Measurements from ENCODE around the gene IFNG-AS1. TPM values are rescaled to one million over a fixed set of nuclear protein-coding genes. Genes with fewer than 3 reads are reported as not detected.

IFNG-AS1 gene
- not detected for polyA plus RNA-seq (2013, experiment 1 of 2)
- polyA plus RNA-seq (2013, experiment 2 of 2): not detected

- WGBS (ENCODE audit: extremely low coverage, insufficient coverage, low lambda C conversion rate): no CpG with 5 or more reads among the region's 7 CpGs
- Histone ChIP-seq H2BK15ac (replicated peaks; ENCODE audit: low read depth) (no peak within 1 kb of the TSS), H3K4ac (ENCODE audit: low read depth, low read length) (no peak within 1 kb of the TSS), H3K36me3 (ENCODE audit: control insufficient read depth, insufficient read depth, low read length) (no peaks in the 10 kb centered on the region), H3K9ac (ENCODE audit: low read length) (no peak within 1 kb of the TSS), H2AK5ac (ENCODE audit: low read length) (no peak within 1 kb of the TSS), H3K79me2 (ENCODE audit: control insufficient read depth, insufficient read depth, low read length) (no peaks in the 10 kb centered on the region), H3K4me3 (ENCODE audit: low read length) (no peak within 1 kb of the TSS), H3K56ac (ENCODE audit: low read length) (no peak within 1 kb of the TSS), H3K4me2 (ENCODE audit: low read length) (no peak within 1 kb of the TSS), H2BK5ac (ENCODE audit: low read length) (no peak within 1 kb of the TSS), H4K5ac (ENCODE audit: low read length) (no peak within 1 kb of the TSS), H2BK120ac (ENCODE audit: low read depth, low read length) (no peak within 1 kb of the TSS), H3K27ac (ENCODE audit: low read depth, low read length) (no peak within 1 kb of the TSS), H3K4me1 (ENCODE audit: control insufficient read depth, low read depth, low read length) (no peaks in the 10 kb centered on the region), H3K27me3 (ENCODE audit: insufficient read depth, low read length, poor library complexity) (no peaks in the 10 kb centered on the region), H3K23ac (ENCODE audit: low read length) (no peak within 1 kb of the TSS), H3K79me1 (ENCODE audit: low read length) (no peaks in the 10 kb centered on the region), H4K8ac (ENCODE audit: low read depth, low read length) (no peak within 1 kb of the TSS), H3K18ac (ENCODE audit: low read length) (no peak within 1 kb of the TSS)
- no peak for DNase-seq
These were observed at the start of gene IFNG-AS1 for GRCh38 chr12:67989184-67989920. Gene IFNG-AS1 (plus strand): TSS chr12:67989447.

DNA sequence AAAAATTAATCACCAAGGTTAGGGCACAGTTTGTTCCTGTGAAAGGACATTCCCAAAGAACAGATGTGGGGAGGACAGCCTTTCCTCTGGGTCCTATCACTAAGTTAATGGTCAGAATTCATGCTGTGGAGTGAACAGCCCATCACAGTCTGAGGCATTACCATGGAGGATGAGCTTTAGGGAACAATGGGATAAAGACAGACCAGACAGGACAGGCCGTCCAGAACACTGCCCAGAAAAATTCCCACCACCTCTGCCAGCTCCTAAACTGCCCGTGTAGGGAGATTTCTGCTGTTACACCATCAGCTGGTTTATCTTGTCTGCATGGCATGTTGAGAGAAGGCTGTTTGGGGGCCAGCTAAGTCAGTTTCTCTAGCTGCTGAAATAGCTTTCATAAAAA, 49.6 kb upstream of the IFNG-AS1 start:
- Histone ChIP-seq H3K27ac (ENCODE audit: low read depth, low read length) (no peak overlapping the region), H3K18ac (ENCODE audit: low read length) (no peak overlapping the region)
- WGBS (ENCODE audit: extremely low coverage, insufficient coverage, low lambda C conversion rate): no CpG with 5 or more reads among the region's 2 CpGs

GRCh38 chr12:67940780-67941243, 48.4 kb upstream of the IFNG-AS1 start:
- no peak overlapping the region for H2BK5ac ChIP-seq (ENCODE audit: low read length)
- no peaks in the 10 kb centered on the region for H3K36me3 ChIP-seq (ENCODE audit: control insufficient read depth, insufficient read depth, low read length)
- no peak overlapping the region for H2BK15ac ChIP-seq (replicated peaks; ENCODE audit: low read depth)
- no peak overlapping the region for H3K9ac ChIP-seq (ENCODE audit: low read length)
- H4K5ac ChIP-seq (ENCODE audit: low read length): no peak overlapping the region
- no CpG with 5 or more reads among the region's 3 CpGs for WGBS (ENCODE audit: extremely low coverage, insufficient coverage, low lambda C conversion rate)
- no peaks in the 10 kb centered on the region for H3K79me1 ChIP-seq (ENCODE audit: low read length)
- no peak overlapping the region for H4K8ac ChIP-seq (ENCODE audit: low read depth, low read length)
- no peak overlapping the region for H3K4me3 ChIP-seq (ENCODE audit: low read length)
- no peak overlapping the region for H3K4ac ChIP-seq (ENCODE audit: low read depth, low read length)
- H2BK120ac ChIP-seq (ENCODE audit: low read depth, low read length): no peak overlapping the region
- H3K4me2 ChIP-seq (ENCODE audit: low read length): no peak overlapping the region
- no peak overlapping the region for H3K23ac ChIP-seq (ENCODE audit: low read length)
- no peaks in the 10 kb centered on the region for H3K27me3 ChIP-seq (ENCODE audit: insufficient read depth, low read length, poor library complexity)
- H3K18ac ChIP-seq (ENCODE audit: low read length): no peak overlapping the region
- H3K27ac ChIP-seq (ENCODE audit: low read depth, low read length): peak overlapping the region; percentile 34
- DNase-seq: peak; percentile 95
- no peaks in the 10 kb centered on the region for H3K79me2 ChIP-seq (ENCODE audit: control insufficient read depth, insufficient read depth, low read length)
- peak overlapping the region; percentile 31 for H3K56ac ChIP-seq (ENCODE audit: low read length)
- H3K4me1 ChIP-seq (ENCODE audit: control insufficient read depth, low read depth, low read length): peaks cover 5% of the 10 kb centered on the region
- no peak overlapping the region for H2AK5ac ChIP-seq (ENCODE audit: low read length)

More for the DNA sequence above, 49.6 kb upstream of the IFNG-AS1 start:
- Histone ChIP-seq H4K8ac (ENCODE audit: low read depth, low read length) (no peak overlapping the region), H3K79me1 (ENCODE audit: low read length) (no peaks in the 10 kb centered on the region), H3K4me1 (ENCODE audit: control insufficient read depth, low read depth, low read length) (peaks cover 5% of the 10 kb centered on the region), H3K36me3 (ENCODE audit: control insufficient read depth, insufficient read depth, low read length) (no peaks in the 10 kb centered on the region), H3K79me2 (ENCODE audit: control insufficient read depth, insufficient read depth, low read length) (no peaks in the 10 kb centered on the region), H3K4me2 (ENCODE audit: low read length) (no peak overlapping the region), H2BK120ac (ENCODE audit: low read depth, low read length) (no peak overlapping the region), H3K9ac (ENCODE audit: low read length) (no peak overlapping the region), H3K4ac (ENCODE audit: low read depth, low read length) (no peak overlapping the region), H3K56ac (ENCODE audit: low read length) (no peak overlapping the region), H2AK5ac (ENCODE audit: low read length) (no peak overlapping the region), H2BK5ac (ENCODE audit: low read length) (no peak overlapping the region), H3K23ac (ENCODE audit: low read length) (no peak overlapping the region), H3K4me3 (ENCODE audit: low read length) (no peak overlapping the region), H4K5ac (ENCODE audit: low read length) (no peak overlapping the region), H3K27me3 (ENCODE audit: insufficient read depth, low read length, poor library complexity) (no peaks in the 10 kb centered on the region), H2BK15ac (replicated peaks; ENCODE audit: low read depth) (no peak overlapping the region)
- DNase-seq: no peak

DNA sequence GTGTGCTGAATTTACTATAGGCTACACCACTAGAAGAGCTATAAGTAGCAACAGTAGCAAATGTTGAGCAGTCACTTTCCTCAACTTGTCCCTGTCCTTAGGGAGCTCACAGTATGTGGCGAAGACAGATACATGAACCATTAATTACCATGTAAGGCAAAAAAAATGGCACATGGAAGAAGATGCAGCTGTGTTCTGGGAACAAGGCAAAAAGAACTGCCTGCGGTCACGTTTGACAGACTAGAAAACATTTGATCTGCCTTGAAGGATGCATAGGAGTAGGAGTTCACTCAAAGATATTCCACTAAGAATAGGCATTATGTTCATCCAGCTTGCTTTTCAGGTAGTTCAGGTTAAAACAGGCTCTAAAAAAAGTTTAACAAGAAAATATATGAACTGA, 46.5 kb upstream of the IFNG-AS1 start:
- Histone ChIP-seq H2AK5ac (ENCODE audit: low read length) (no peak overlapping the region), H2BK15ac (replicated peaks; ENCODE audit: low read depth) (no peak overlapping the region), H3K56ac (ENCODE audit: low read length) (no peak overlapping the region), H4K5ac (ENCODE audit: low read length) (no peak overlapping the region), H2BK120ac (ENCODE audit: low read depth, low read length) (no peak overlapping the region), H3K4me1 (ENCODE audit: control insufficient read depth, low read depth, low read length) (peaks cover 5% of the 10 kb centered on the region), H3K4me2 (ENCODE audit: low read length) (no peak overlapping the region), H3K79me1 (ENCODE audit: low read length) (no peaks in the 10 kb centered on the region), H3K18ac (ENCODE audit: low read length) (no peak overlapping the region), H3K23ac (ENCODE audit: low read length) (no peak overlapping the region), H3K36me3 (ENCODE audit: control insufficient read depth, insufficient read depth, low read length) (no peaks in the 10 kb centered on the region), H3K79me2 (ENCODE audit: control insufficient read depth, insufficient read depth, low read length) (no peaks in the 10 kb centered on the region), H2BK5ac (ENCODE audit: low read length) (no peak overlapping the region), H3K9ac (ENCODE audit: low read length) (no peak overlapping the region), H3K4ac (ENCODE audit: low read depth, low read length) (no peak overlapping the region), H3K4me3 (ENCODE audit: low read length) (no peak overlapping the region), H4K8ac (ENCODE audit: low read depth, low read length) (no peak overlapping the region), H3K27me3 (ENCODE audit: insufficient read depth, low read length, poor library complexity) (no peaks in the 10 kb centered on the region), H3K27ac (ENCODE audit: low read depth, low read length) (no peak overlapping the region)
- DNase-seq: no peak
- no CpG with 5 or more reads among the region's 3 CpGs for WGBS (ENCODE audit: extremely low coverage, insufficient coverage, low lambda C conversion rate)

DNA sequence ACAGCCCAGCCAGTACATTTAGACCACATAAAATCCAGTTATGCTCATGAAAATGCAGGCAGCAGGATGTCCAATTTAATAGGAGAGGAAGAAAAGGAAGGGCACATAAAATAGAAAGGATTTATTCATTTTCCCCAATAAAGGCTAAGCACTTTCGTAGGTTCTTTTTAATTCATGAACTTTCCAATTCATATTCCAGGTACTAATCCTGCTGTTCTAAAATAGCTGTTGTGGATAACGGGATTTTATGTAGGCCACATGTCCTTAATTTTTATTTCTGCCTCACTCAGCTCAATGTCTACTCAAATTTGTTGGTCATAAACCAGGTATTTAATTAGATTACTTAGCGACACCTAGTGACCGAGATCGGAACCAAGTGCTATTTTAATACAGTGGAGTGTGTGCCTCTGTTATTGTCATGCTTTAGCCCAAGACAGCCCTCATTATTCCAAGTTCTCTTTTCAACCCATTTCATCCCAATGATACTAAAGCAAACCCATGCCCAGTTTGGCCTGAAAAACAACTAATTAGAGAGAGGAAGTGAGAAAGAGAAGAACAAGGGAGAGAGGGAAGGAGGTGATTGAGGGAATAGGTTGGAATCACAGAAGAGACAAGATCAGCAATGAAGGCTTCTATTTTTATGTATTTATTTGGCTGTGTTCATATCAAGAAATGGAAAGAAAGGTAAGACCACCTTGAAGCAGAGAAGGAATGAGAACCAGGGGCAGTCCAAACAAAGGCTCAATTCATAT, 45.9 kb upstream of the IFNG-AS1 start:
- Histone ChIP-seq H2BK15ac (replicated peaks; ENCODE audit: low read depth) (no peak overlapping the region), H3K56ac (ENCODE audit: low read length) (no peak overlapping the region), H2BK5ac (ENCODE audit: low read length) (no peak overlapping the region), H3K4me3 (ENCODE audit: low read length) (no peak overlapping the region), H3K79me2 (ENCODE audit: control insufficient read depth, insufficient read depth, low read length) (no peaks in the 10 kb centered on the region), H3K36me3 (ENCODE audit: control insufficient read depth, insufficient read depth, low read length) (no peaks in the 10 kb centered on the region), H3K4me1 (ENCODE audit: control insufficient read depth, low read depth, low read length) (peaks cover 5% of the 10 kb centered on the region), H2AK5ac (ENCODE audit: low read length) (no peak overlapping the region), H3K4me2 (ENCODE audit: low read length) (no peak overlapping the region), H3K27ac (ENCODE audit: low read depth, low read length) (no peak overlapping the region), H3K9ac (ENCODE audit: low read length) (no peak overlapping the region), H3K79me1 (ENCODE audit: low read length) (no peaks in the 10 kb centered on the region), H3K27me3 (ENCODE audit: insufficient read depth, low read length, poor library complexity) (no peaks in the 10 kb centered on the region), H2BK120ac (ENCODE audit: low read depth, low read length) (no peak overlapping the region), H4K5ac (ENCODE audit: low read length) (no peak overlapping the region), H3K23ac (ENCODE audit: low read length) (no peak overlapping the region), H3K4ac (ENCODE audit: low read depth, low read length) (no peak overlapping the region), H4K8ac (ENCODE audit: low read depth, low read length) (no peak overlapping the region), H3K18ac (ENCODE audit: low read length) (no peak overlapping the region)
- no CpG with 5 or more reads among the region's 5 CpGs for WGBS (ENCODE audit: extremely low coverage, insufficient coverage, low lambda C conversion rate)
- DNase-seq: peak; percentile 69

Data from mesendoderm (in vitro differentiated cells).